ENCODE results near the gene MC2R. TPM values are rescaled to one million over a fixed set of nuclear protein-coding genes. Genes with fewer than 3 reads are reported as not detected.

MC2R gene
- total RNA-seq, 2 donors from 2014 or later, result not detected

- no peak for TF ChIP-seq CTCF (IDR thresholded peaks at IDR 0.05)
- no peaks in the 10 kb centered on the region for H3K36me3 ChIP-seq
- H3K27ac ChIP-seq, result no peak overlapping the region
- H3K27me3 ChIP-seq, result no peaks in the 10 kb centered on the region
- no peaks in the 10 kb centered on the region for H3K9me3 ChIP-seq
- H3K4me3 ChIP-seq, result no peak overlapping the region
- H3K4me1 ChIP-seq, result no peaks in the 10 kb centered on the region
- no peak for DNase-seq (ENCODE audit: low spot score)
Observed at GRCh38 chr18:13910501-13910900, 4.8 kb downstream of the MC2R start.

GRCh38 chr18:13909141-13909940, 6.0 kb downstream of the MC2R start:
- Histone ChIP-seq H3K27me3 (no peaks in the 10 kb centered on the region), H3K9me3 (no peaks in the 10 kb centered on the region), H3K27ac (no peak overlapping the region), H3K4me3 (no peak overlapping the region), H3K36me3 (no peaks in the 10 kb centered on the region), H3K4me1 (no peaks in the 10 kb centered on the region)
- TF ChIP-seq CTCF (IDR thresholded peaks at IDR 0.05), result no peak
- no peak for DNase-seq (ENCODE audit: low spot score)

- Histone ChIP-seq H3K4me3 (no peak overlapping the region), H3K9me3 (no peaks in the 10 kb centered on the region), H3K27ac (no peak overlapping the region), H3K36me3 (no peaks in the 10 kb centered on the region), H3K4me1 (no peaks in the 10 kb centered on the region), H3K27me3 (no peaks in the 10 kb centered on the region)
- no peak for TF ChIP-seq CTCF (IDR thresholded peaks at IDR 0.05)
- DNase-seq (ENCODE audit: low spot score), result no peak
Observed at GRCh38 chr18:13900633-13901032, 14.7 kb downstream of the MC2R start.

- peak; percentile 40 for DNase-seq (ENCODE audit: low spot score)
- Histone ChIP-seq H3K9me3 (no peaks in the 10 kb centered on the region), H3K4me3 (no peak overlapping the region), H3K27me3 (no peaks in the 10 kb centered on the region), H3K27ac (no peak overlapping the region), H3K4me1 (no peaks in the 10 kb centered on the region), H3K36me3 (no peaks in the 10 kb centered on the region)
- TF ChIP-seq CTCF (IDR thresholded peaks at IDR 0.05), result no peak
Observed at GRCh38 chr18:13895505-13896033, 19.8 kb downstream of the MC2R start.

- Histone ChIP-seq H3K4me1 (no peaks in the 10 kb centered on the region), H3K27ac (no peak overlapping the region), H3K9me3 (no peaks in the 10 kb centered on the region), H3K36me3 (no peaks in the 10 kb centered on the region), H3K4me3 (no peak overlapping the region), H3K27me3 (no peaks in the 10 kb centered on the region)
- no peak for TF ChIP-seq CTCF (IDR thresholded peaks at IDR 0.05)
- DNase-seq (ENCODE audit: low spot score), result no peak
Observed at GRCh38 chr18:13894531-13894930, 20.8 kb downstream of the MC2R start.

- no peak for TF ChIP-seq CTCF (IDR thresholded peaks at IDR 0.05)
- Histone ChIP-seq H3K27me3 (no peaks in the 10 kb centered on the region), H3K4me3 (no peak overlapping the region), H3K4me1 (no peaks in the 10 kb centered on the region), H3K9me3 (no peaks in the 10 kb centered on the region), H3K27ac (no peak overlapping the region), H3K36me3 (no peaks in the 10 kb centered on the region)
- DNase-seq (ENCODE audit: low spot score), result peak; percentile 55
Observed at GRCh38 chr18:13893418-13893760, 21.9 kb downstream of the MC2R start.
